Neuron (in vitro differentiated cells): Measurements from ENCODE around the gene REXO5.
A peak's percentile ranks its signal among the peaks of the same experiment; 100 is the strongest.
"Not testable (repeated sequence)": the region's sequence is repeated elsewhere in the genome, so short reads cannot be mapped to it uniquely, and the experiment has no call there.

Experiments
- H2AFZ ChIP-seq: one replicate; pipeline ENCODE4 v1.6.1; 2013; ENCODE audit warnings: low read depth, mild to moderate bottlenecking, inconsistent platforms, low read length, moderate library complexity
- H3K27me3 ChIP-seq: one replicate; pipeline ENCODE4 v1.6.1; 2013; ENCODE audit warnings: low read length; ENCODE audit not compliant: insufficient read depth
- H3K36me3 ChIP-seq: one replicate; pipeline ENCODE4 v1.6.1; 2013; ENCODE audit warnings: low read length; ENCODE audit not compliant: insufficient read depth
- H3K4me1 ChIP-seq: one replicate; pipeline ENCODE4 v1.6.1; 2013; ENCODE audit warnings: low read length; ENCODE audit not compliant: insufficient read depth
- H3K4me3 ChIP-seq: 2 replicates; pipeline ENCODE4 v1.5.1; 2013; ENCODE audit warnings: mild to moderate bottlenecking, low read length, moderate library complexity
- H3K9me3 ChIP-seq: one replicate; pipeline ENCODE4 v1.6.1; 2013; ENCODE audit warnings: low read length

Gene REXO5, protein sequence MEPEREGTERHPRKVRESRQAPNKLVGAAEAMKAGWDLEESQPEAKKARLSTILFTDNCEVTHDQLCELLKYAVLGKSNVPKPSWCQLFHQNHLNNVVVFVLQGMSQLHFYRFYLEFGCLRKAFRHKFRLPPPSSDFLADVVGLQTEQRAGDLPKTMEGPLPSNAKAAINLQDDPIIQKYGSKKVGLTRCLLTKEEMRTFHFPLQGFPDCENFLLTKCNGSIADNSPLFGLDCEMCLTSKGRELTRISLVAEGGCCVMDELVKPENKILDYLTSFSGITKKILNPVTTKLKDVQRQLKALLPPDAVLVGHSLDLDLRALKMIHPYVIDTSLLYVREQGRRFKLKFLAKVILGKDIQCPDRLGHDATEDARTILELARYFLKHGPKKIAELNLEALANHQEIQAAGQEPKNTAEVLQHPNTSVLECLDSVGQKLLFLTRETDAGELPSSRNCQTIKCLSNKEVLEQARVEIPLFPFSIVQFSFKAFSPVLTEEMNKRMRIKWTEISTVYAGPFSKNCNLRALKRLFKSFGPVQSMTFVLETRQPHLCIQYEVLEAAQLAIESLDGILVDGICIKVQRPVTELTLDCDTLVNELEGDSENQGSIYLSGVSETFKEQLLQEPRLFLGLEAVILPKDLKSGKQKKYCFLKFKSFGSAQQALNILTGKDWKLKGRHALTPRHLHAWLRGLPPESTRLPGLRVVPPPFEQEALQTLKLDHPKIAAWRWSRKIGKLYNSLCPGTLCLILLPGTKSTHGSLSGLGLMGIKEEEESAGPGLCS

DNA sequence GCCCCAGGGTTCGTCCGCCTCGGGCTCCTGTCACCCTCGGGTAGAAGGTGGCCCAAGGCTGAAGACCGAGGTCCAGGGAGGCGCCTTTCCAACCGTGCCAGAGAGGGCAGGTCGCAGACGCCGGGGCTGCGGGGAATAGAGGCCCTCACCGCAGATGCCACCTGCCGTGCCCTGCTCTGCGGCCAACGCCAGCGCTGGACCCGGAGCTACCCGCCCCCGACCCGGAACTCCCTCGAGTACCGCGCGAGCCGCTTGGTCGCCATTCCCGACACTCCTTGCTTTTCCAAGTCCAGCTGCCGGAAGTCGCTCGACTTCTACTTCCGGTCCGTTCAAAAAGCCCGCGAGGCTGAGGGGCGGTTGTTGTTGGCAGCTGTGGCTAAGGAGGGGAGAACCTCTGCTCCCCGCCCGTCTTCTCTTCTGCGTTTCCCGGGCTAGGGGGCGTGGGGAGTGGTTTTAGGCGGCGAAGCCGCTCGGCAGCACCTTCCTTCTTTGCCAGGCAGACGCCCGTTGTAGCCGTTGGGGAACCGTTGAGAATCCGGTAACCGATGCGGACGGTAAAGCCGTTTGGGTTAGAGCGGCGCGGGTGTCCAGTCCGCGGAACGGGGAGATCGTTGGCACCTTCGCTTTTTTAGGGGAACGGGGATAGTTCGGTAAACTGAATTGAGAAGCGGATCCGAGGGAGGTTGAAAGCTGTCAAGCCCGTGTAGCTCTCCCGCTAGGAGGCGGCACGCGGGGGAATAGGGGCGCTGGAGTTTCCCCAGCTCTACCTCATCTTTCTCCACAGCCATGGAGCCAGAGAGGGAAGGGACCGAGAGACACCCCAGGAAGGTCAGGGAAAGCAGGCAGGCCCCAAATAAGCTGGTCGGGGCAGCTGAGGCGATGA is at the start of gene REXO5, which contains the start of gene ERI2:
REXO5 (plus strand) TSS at position 360 of the 883 bp plus-strand sequence; CDS start at position 787, 427 bp downstream.
ERI2 (minus strand) TSS at position 305 of the 883 bp plus-strand sequence; CDS start at position 263, 42 bp downstream.
- H3K4me3 ChIP-seq: peak within 1 kb of the TSS; percentile 72
- H3K27me3 ChIP-seq: no peaks in the 10 kb centered on the region
- H3K9me3 ChIP-seq: no peaks in the 10 kb centered on the region
- peak within 1 kb of the TSS; percentile 97 for H2AFZ ChIP-seq
- peaks cover 2% of the 10 kb centered on the region for H3K36me3 ChIP-seq
- H3K4me1 ChIP-seq: peaks cover 2% of the 10 kb centered on the region

- Histone ChIP-seq H3K4me1 (no peaks in the 10 kb centered on the region), H3K4me3 (no peak overlapping the region), H3K9me3 (no peaks in the 10 kb centered on the region), H3K27me3 (no peaks in the 10 kb centered on the region), H3K36me3 (no peaks in the 10 kb centered on the region), H2AFZ (no peak overlapping the region)
Measured at GRCh38 chr16:20760346-20760745, 46.0 kb upstream of the REXO5 start.

GRCh38 chr16:20761175-20761574 is 45.2 kb upstream of the REXO5 start:
- Histone ChIP-seq H3K9me3 (no peaks in the 10 kb centered on the region), H3K4me1 (no peaks in the 10 kb centered on the region), H3K36me3 (no peaks in the 10 kb centered on the region), H2AFZ (no peak overlapping the region), H3K27me3 (no peaks in the 10 kb centered on the region), H3K4me3 (no peak overlapping the region)

DNA sequence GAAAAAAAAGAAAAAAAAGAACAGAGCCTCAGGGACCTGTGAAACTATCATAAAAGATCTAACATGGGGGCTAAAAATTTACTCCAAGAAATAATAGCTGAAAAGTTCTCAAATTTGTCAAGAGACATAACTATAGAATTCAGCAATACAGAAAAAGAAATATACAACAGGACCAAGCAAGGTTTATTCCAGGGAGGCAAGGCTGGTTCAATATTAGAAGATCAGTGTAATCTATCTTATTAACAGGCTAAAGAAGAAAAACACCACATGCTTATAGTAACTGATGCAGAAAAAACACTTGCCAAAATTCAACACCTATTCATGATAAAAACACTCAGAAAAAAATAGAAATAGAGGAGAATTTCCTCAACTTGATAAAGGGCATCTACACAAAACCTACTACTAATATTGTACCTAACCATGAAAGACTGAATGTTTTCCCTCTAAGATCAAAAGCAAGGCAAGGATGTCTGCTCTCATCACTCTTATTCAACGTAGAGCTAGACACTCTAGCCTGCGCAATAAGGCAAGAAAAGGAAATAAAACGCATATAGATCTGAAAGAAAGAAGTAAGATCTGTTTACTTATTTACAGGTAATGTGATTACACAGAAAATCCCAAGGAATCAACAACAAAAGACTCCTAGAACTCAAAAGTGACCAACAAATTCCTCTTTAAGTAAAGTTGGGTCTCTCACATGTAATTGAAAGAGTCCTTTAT is 43.8 kb upstream of the REXO5 start:
- Histone ChIP-seq H3K27me3 (no peaks in the 10 kb centered on the region), H3K4me1 (no peaks in the 10 kb centered on the region), H3K9me3 (no peaks in the 10 kb centered on the region), H3K36me3 (no peaks in the 10 kb centered on the region), H2AFZ (no peak overlapping the region), H3K4me3 (no peak overlapping the region)

- Histone ChIP-seq H3K4me1 (no peaks in the 10 kb centered on the region), H3K27me3 (no peaks in the 10 kb centered on the region), H2AFZ (peak within 1 kb of the TSS; percentile 15), H3K36me3 (no peaks in the 10 kb centered on the region), H3K9me3 (no peaks in the 10 kb centered on the region), H3K4me3 (no peak within 1 kb of the TSS)
Measured at GRCh38 chr16:20763461-20764232, 42.7 kb upstream of the REXO5 start, which contains the start of gene ACSM3. ACSM3 (plus strand) TSS chr16:20764014; CDS start chr16:20770035, 6,021 bp downstream.

DNA sequence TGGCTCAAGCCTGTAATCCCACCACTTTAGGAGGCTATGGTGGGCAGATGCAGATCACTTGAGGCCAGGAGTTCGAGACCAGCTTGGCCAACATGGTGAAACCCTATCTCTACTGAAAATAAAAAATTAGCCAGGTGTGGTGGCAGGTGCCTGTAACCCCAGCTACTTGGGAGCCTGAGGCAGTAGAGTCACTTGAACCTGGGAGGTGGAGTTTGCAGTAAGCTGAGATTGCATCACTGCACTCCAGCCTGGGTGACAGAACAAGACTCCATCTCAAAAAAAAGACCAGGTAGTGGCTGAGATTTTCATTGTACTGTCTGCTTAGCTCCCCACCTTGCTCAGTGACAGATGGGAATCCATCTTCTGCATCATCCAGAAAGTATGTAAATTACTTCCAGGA is 41.9 kb upstream of the REXO5 start:
- not testable (repeated sequence) for H2AFZ ChIP-seq, H3K27me3 ChIP-seq, H3K4me3 ChIP-seq, H3K4me1 ChIP-seq, H3K36me3 ChIP-seq, H3K9me3 ChIP-seq

DNA sequence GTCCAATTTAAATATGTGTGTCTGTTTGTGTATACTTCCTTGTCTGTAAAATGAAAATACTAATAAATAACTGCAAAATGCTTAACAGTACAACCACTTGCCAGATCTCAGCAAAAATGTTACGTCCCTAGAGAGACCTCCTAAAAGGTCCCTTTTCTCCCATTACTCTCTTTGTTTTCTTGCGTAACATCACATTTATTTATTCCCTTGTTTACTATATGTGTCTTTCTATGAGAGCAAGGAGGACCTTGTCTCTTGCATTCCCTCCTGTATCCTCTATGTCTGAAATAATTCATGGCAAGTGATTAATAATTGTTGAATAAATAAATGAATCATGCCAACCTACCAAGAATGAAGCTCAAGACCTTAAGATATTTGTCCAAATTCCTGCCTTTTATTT is 40.6 kb upstream of the REXO5 start:
- H3K4me3 ChIP-seq: no peak overlapping the region
- H3K9me3 ChIP-seq: no peaks in the 10 kb centered on the region
- no peaks in the 10 kb centered on the region for H3K27me3 ChIP-seq
- H2AFZ ChIP-seq: no peak overlapping the region
- H3K36me3 ChIP-seq: no peaks in the 10 kb centered on the region
- H3K4me1 ChIP-seq: no peaks in the 10 kb centered on the region

GRCh38 chr16:20766294-20766693 is 40.0 kb upstream of the REXO5 start:
- no peaks in the 10 kb centered on the region for H3K27me3 ChIP-seq
- H2AFZ ChIP-seq: no peak overlapping the region
- no peak overlapping the region for H3K4me3 ChIP-seq
- no peaks in the 10 kb centered on the region for H3K9me3 ChIP-seq
- H3K36me3 ChIP-seq: no peaks in the 10 kb centered on the region
- no peaks in the 10 kb centered on the region for H3K4me1 ChIP-seq

- Histone ChIP-seq H3K27me3 (no peaks in the 10 kb centered on the region), H3K4me1 (no peaks in the 10 kb centered on the region), H3K36me3 (no peaks in the 10 kb centered on the region), H3K4me3 (no peak overlapping the region), H3K9me3 (no peaks in the 10 kb centered on the region), H2AFZ (no peak overlapping the region)
Measured at GRCh38 chr16:20767577-20767976, 38.8 kb upstream of the REXO5 start.

GRCh38 chr16:20768121-20768520 is 38.2 kb upstream of the REXO5 start:
- no peak overlapping the region for H2AFZ ChIP-seq
- no peaks in the 10 kb centered on the region for H3K9me3 ChIP-seq
- no peaks in the 10 kb centered on the region for H3K27me3 ChIP-seq
- H3K36me3 ChIP-seq: no peaks in the 10 kb centered on the region
- no peak overlapping the region for H3K4me3 ChIP-seq
- no peaks in the 10 kb centered on the region for H3K4me1 ChIP-seq

- H3K4me1 ChIP-seq: no peaks in the 10 kb centered on the region
- no peaks in the 10 kb centered on the region for H3K27me3 ChIP-seq
- H3K36me3 ChIP-seq: no peaks in the 10 kb centered on the region
- no peak overlapping the region for H3K4me3 ChIP-seq
- H3K9me3 ChIP-seq: no peaks in the 10 kb centered on the region
- H2AFZ ChIP-seq: no peak overlapping the region
Measured at GRCh38 chr16:20768818-20769217, 37.5 kb upstream of the REXO5 start.

DNA sequence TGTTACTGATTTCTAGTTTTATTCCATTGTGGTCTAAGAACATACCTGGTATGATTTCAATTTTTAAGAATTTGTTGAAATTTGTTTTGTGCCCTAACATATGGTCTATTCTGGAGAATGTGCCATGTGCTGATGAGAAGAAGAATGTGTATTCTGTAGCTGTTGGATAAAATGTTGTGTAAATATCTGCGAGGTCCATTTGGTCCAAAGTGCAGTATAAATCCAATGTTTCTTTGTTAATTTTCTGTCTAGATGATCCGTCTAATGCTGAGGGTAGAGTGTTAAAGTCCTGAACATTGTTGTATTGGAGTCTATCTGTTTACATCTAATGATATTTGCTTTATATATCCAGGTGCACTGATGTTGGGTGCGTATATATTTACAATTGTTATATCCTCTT is 32.6 kb upstream of the REXO5 start:
- no peaks in the 10 kb centered on the region for H3K9me3 ChIP-seq
- H3K36me3 ChIP-seq: no peaks in the 10 kb centered on the region
- no peak overlapping the region for H3K4me3 ChIP-seq
- no peaks in the 10 kb centered on the region for H3K4me1 ChIP-seq
- H2AFZ ChIP-seq: no peak overlapping the region
- no peaks in the 10 kb centered on the region for H3K27me3 ChIP-seq
